HK-2 (cell line): ENCODE results near the gene RAB6B.
"Not testable (repeated sequence)": the region's sequence is repeated elsewhere in the genome, so short reads cannot be mapped to it uniquely, and the experiment has no call there.

Experiments
- DNase-seq: peaks from one replicate; pipeline ENCODE4 v3.0.0-alpha.2; 2018; ENCODE audit not compliant: unreplicated experiment

Gene RAB6B

DNA sequence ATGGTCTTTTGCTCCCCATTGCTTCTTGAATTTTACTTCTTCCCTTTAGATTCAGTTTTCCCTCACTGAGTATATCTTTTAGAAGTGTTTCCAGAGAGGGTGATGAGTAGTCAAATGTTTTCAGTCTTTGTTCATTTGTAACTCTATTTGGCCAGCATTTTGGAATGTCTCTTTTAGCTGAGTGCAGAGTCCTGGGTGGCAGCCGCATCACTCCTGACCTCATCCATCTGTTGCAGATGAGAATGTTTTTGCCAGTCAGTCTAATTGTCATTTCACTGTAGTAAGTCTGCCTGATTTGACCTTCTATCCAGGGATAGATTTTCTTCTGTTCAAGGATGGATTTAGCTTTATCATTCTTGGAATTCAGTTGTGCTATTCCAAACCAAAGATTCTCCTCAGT, 82.8 kb downstream of the RAB6B start:
- DNase-seq = no peak

DNA sequence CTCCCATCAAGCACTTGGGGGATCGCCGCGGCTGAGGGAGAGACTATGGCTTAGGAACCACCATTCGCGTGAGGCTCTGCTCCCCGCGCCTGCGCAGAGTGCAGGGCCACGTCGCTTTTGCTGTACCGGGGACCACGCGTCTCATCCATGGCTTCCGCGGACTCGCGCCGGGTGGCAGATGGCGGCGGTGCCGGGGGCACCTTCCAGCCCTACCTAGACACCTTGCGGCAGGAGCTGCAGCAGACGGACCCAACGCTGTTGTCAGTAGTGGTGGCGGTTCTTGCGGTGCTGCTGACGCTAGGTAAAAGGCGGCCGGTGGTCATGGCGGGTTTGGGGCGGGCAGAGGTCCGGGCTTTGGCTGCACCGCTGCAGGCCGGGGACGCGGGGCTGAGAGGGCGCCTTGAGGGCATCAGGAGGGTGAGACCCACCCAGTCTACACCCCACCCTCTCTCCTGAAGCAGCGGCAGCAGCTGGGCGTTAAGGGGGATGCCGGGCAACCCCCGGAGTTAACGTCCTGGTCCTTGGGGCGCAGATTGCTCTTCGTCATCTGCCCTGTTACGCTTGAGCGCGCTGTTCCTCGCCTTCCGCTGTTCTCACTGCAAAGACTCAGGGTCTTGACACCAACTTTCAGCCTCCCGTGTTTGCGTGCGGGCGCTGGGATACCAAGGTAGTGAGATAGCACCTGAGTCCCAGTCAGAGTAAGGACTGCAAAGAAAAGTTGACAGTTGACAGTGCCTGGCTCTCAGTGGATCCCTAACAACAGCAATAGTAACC, 89.8 kb downstream of the RAB6B start, which contains the start of gene SRPRB:
TSS of gene SRPRB (plus strand) at position 114 of the 774 bp plus-strand sequence. CDS start at position 148, 34 bp downstream.
- DNase-seq = peak; percentile 96

DNA sequence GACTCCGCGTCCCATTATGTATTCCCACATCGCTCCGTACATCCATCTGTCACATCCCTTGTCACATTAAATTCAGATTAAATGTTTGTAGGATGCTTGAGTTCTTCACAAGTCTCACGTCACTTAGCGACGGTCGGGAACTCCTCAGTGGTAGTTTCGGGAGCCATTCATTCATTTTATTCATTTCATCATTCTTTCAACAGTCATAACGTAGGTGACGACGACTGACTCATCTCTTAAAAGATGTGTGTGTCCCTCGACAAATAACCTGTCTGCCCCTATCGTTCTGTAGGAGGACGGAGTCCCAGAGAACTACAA, 90.3 kb downstream of the RAB6B start:
- no peak for DNase-seq

DNA sequence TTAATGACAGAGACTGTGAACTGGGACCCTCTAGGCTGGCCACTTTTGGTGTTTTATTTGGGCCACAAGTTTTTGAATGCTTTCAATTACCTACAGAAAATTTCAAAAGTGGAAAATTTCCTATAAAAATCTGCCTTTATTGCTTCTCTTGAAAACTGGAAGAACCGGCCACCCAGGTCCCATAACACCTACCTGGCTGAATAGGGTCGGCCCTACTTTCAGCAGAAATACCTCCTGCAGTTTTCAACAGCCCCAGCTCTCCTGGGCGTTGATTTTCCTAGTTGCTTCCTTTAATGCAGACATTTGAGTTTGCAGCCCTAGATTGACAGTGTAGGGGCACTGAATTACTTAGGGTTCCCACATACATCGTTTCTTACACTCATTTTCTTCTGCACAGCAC, 90.8 kb downstream of the RAB6B start:
- no peak for DNase-seq

DNA sequence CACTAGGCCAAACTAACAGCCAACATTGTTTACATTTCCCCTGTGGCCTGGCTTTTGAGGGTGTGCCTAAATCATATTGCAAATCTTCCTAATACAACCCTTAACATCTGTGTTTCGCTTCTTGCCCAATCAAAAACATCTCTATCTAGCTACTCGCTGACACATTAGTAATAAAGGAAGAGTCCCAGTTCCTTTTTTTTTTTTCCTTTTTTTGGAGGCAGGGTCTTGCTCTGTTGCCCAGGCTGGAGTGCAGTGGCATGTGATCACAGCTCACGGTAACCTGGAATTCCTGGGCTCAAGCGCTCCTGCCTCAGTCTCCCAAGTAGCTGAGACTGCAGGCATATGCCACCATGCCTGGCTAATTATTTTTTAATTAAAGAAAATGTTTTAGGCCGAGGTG, 92.2 kb downstream of the RAB6B start:
- no peak for DNase-seq

DNA sequence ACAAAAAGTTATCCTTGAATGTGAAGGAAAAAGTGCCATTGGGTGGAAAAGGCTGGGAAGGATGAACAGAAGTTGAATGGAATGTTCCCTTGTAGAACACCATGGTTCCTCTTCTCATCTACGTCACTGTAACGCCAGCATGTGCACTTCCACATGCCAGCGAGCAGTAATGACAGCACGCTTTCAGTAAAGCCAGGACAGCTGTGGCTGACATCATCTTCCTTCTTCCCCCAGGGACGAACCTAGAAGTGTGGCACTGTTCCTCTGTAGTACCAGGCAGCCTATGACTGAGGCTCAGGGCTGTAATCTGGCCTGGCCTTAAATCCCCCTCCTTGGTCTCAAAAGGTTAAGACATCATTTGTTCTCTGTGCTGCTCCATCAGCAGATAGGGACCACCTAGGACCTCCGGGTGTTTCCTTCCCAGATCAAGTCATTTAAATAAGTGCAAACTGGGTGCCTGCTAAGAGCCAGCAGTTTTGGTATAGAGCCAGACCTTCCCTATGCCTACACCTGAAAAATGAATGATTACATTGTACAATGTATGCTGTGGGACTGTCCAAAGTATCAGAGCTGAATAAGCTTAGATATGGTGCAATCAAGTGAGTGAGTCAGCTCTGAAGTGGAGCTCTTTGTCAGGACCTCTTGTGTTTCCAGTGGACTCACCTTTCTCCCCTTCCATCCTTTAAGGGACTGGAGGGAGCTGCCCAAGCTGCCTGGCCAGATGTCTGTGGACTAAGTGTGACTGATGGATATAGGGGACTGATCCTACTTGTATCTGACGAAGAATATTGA, 95.7 kb downstream of the RAB6B start:
- DNase-seq = no peak

DNA sequence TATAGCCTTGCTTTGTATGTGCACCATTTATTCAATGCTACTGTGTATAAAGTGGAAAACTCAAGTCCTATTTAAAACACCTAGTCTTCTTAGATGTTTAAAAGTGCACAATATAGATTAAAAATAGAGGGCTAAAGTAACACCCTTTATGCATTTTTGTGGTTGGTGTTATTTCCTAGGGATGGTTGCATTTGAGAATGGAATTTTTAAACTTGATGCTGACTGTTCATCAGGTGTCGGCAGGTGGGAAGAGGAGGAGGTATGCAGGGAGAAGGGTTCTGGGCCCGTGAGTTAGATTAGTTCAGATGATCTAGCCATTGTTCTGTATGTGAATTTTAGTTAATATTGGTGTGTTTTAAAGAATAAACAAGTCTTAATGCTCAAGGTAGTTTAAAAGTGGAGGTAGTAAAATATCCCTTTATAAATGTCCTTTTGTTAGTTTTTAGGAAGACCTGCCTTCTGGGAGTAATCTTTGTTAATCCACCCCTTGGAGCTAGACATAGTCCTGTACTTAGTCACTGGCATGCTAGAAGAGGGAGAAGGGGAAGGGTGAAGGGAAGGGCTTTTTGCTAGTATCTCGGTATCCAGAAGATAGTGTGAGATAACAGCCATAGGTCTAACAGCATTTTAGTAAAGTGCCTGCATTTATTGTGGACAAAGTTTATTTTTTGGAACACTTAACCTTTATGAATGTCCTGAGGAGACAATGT, 98.1 kb downstream of the RAB6B start:
- DNase-seq = no peak

DNA sequence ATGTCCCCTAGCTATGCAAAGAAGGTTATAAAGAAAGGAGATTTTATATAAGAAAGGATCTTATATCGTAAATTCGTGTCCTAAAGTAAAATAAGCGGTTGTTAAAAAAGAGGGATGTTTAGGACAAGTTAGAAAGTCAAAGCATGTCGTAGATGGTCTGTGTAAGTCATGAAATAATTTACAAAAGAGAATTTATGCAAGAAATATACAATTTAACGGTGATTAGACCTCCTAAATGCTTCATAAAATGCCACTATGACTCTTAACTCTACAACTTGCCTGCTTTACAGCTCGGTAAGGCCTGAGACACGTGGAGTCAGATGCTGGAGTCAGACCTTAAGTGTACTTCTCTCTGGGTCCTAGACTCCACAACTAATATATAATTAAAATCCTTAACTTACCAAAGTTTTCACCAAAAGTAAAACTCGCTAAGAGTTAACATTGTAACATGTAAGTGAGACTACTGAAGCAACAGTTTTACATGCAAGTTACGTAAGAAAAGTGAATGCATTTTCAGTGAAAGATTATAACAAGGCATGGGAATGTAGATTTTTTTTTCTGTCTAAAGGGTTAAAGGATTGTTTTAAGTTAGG, 103.4 kb downstream of the RAB6B start:
- DNase-seq = no peak

DNA sequence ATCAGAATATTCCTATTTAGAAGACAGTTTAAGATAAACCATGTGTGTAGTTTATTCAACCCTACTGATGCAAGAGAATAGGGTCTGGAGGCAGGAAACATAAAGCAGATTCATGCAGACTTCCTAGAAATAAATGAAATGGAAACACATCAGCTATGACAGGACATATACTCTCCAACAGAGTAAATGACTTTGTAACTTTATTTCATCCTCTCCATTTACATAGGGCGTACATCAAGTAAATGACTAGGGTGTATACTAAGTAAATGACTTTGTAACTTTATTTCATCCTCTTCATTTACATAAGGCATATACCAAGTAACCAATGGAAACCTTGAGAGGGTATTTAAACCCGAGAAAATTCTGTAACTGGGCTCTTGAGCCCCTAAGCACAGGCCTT, 107.7 kb downstream of the RAB6B start:
- no peak for DNase-seq

DNA sequence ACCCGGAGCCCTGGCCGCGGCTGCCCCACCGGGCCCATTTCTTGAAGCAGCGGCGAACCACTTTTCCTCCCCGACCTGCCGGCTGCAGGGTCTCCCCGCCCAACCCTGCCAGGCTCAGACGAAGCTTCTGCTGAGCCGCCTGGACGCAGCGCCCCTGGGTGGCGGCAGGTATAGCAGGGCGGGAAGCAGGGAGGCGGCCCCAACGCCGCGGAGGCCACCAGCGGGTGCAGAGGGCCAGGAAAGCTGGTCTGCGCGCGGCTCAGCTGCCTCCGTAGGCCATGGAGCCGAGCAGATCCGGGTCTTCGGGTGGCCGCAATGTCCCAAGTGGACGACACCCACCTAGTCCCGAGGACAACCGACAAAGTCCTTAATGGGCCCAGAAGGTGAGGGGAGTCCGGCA, 111.9 kb downstream of the RAB6B start:
- DNase-seq = no peak

DNA sequence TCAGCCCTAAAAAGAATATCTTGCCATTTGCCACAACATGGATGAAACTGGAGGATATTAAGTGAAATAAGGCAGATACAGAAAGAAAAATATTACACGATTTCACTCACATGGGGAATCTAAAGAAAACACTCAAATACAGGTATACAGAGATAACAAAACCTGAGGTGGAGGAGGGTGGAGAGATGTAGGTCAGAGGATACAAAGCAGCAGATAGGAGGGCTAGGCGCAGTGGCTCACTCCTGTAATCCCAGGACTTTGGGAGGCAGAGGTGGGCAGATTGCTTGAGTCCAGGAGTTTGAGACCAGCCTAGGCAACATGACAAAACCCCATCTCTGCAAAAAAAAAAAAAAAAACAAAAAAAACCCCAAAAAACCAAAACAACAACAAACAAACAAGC, 113.2 kb downstream of the RAB6B start:
- no peak for DNase-seq

DNA sequence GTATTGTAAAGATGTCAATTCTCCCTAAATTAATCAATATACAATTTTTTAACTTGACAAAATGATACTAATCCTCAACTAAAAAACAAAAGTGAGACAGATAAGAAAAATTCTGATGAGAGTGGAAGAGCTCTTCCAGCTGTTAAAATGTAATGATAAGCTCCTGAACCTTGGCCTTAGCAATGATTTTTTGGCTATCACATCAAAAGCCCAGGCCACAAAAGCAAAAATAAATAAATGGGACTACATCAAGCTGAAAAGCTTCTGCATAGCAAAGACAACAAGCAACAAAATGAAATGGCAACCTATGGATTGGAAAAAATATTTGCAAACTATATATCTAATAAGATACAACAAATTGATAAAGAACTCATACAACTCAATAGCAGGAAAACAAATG, 114.1 kb downstream of the RAB6B start:
- no peak for DNase-seq

DNA sequence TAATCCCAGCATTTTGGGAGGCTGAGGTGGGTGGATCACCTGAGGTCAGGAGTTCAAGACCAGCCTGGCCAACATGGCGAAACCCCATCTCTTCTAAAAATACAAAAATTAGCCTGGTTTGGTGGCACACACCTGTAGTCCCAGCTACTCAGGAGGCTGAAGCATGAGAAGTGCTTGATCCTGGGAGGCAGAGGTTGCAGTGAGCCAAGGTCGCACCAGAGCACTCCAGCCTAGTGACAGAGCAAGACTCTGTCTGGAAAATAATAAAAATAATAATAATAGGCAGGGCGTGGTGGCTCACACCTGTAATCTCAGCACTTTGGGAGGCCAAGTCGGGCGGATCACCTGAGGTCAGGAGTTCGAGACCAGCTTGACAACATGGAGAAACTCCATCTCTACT, 114.9 kb downstream of the RAB6B start:
- DNase-seq = not testable (repeated sequence)

DNA sequence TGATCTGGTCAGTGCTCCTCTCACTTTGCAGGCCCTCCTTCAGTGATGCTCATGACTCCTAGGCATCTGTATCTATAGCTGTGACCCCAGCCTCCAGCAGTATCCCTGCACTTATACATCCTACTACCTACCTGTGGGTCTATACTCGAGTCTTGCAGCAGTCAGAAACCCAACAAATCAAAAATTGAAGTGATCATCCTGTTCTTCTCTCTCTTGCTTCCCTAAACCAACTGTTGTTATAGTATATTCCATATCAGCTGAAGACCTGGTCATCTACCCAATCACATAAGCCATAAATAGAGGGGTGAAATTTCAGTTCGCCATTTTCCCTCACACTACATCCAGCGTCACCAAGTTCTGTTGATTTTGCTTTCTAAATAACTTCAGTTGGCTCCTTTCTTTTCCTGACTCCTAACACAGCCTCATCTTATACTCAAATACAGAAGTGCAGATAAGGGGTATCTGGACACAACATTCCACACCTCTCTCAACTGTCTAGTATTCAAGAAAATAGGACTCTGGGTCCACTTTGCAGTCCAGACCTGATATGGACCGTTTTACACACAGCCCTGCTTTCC, 116.0 kb downstream of the RAB6B start:
- DNase-seq = no peak

DNA sequence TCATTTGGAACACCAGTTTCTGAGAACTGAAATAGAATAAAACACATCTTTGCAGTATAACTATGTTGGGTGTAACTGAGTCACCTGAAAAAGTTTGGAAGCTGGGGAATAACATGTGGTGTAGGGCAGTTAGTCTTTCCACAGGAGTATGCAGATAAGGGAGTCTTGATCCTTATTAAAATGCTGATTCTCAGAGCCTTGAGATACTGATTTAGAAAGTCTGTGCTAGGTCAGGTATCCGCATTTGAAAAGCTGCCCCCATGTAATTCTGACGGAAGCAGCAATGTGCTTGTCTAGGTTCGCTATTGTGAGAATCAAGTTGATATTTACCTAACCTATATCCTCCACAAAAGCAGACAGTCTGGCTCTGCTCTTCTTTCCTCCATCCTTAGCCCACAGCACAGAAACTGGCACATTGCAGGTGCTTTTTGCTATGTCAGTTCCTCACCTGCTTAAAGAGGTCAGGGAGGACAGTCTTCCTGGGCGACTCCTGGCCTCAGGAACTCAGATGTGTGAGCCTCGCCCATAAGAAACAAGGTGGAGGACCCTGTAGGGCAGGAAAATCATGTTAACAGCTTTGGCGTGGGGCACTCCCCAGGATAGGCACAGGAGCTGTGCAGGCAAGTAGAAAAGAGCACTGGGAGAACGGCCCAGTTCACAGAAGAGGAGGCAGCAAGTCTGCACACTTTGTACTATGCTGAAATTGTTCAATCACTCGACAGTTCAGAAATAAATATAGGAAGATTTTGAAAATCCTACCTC, 117.7 kb downstream of the RAB6B start:
- DNase-seq = no peak

DNA sequence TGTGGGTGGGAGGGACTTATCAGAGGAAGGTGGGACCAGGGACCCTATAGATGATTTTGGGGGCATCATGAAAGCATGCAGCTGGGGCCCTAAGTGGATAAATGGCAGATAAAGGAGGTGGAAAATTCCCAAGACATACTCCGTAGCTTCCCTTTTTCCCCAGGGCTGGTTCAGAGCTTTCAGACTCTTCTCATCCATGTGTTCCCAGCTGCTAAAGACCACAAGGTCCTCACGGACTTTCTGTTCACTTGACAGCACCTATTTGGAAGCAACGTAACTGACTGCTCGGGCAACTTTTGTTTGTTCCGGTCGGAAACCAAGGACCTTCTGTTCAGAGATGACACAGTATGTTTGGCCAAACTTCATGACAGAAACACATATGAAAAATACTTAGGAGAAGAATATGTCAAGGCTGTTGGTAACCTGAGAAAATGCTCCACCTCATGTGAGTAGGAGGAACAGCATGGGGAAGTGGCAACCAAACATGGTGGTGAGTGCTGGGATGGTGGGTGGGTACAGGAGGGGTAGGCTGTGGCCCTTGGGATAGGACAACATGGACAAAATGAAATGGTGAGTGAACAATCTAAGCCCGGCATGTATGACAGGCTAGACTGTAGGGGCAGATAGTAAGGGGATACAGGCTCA, 118.8 kb downstream of the RAB6B start:
- no peak for DNase-seq

DNA sequence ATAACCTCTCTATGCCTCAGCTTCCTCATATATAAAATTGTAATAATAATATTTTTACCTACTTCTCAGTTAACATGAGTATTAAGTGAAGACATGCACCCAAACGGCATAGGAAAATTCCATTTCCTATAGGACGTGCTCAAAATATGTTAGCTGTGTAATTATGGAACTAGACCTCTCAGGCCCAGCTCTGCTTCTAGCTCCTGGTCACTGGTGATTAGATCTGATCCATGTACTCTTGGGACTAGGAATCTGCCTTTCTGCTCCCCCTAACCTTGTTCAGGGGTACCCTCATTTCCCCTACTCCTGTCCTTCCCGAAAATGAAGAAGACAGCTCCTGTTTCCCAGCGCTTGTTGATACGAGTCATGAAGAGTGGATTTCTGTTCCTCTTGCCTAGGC, 119.8 kb downstream of the RAB6B start:
- no peak for DNase-seq

DNA sequence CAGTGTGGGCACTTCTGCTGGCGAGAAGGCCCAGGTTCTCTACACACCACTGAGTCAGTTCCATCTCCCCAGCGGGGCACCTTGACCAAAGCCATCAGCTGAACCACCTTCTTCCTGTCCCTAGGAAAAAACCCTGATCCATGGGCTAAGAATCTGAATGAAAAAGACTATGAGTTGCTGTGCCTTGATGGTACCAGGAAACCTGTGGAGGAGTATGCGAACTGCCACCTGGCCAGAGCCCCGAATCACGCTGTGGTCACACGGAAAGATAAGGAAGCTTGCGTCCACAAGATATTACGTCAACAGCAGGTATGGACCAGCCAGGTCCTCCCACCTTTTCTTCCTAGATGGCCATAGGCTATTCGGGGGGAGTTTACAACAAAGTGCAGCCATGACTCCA, 120.4 kb downstream of the RAB6B start:
- DNase-seq = no peak
